GM20000 (cell line): ENCODE data around the gene ELMO2.

ENCODE experiments used
- DNase-seq: peaks from one replicate; pipeline ENCODE4 v3.0.0; 2012; ENCODE audit warnings: low spot score
- CTCF ChIP-seq: IDR thresholded peaks from 2 replicates; pipeline ENCODE4 v1.5.1; 2012; ENCODE audit warnings: mild to moderate bottlenecking, control low read depth; ENCODE audit errors: extremely low read depth, missing control alignments

The ELMO2 gene

GRCh38 chr20:46346770-46347169 lies 59.6 kb downstream of the ELMO2 start:
- TF ChIP-seq CTCF, result no peak
- no peak for DNase-seq

DNA sequence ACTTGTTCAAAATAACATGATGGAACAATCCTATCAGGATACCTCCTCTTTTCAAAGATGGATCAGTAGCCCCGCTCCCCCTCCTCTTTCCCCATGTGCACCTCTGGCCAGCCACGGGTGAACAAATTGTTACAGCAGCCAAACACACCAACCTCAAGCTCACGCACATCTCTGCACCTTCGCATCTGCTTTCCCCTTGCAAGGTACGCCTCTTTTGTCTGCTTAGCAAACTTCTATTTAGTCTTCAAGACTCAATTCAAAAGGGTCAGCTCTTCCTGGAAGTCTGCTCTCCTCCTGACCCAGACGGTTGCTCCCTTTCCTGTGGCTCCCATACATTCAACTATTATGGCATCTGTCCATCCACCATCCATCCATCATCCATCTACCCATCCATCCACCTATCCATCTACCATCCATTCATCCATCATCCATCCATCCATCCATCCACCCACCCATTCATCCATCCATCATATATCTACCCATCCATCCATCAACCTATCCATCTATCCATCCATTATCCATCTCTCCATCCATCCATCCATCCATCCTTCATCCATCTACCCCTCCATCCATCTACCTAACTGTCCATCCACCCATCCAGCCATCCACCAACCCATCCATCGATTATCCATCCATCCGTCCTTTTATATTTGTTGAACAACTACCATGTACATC lies 61.8 kb downstream of the ELMO2 start:
- TF ChIP-seq CTCF, result no peak
- DNase-seq, result no peak

DNA sequence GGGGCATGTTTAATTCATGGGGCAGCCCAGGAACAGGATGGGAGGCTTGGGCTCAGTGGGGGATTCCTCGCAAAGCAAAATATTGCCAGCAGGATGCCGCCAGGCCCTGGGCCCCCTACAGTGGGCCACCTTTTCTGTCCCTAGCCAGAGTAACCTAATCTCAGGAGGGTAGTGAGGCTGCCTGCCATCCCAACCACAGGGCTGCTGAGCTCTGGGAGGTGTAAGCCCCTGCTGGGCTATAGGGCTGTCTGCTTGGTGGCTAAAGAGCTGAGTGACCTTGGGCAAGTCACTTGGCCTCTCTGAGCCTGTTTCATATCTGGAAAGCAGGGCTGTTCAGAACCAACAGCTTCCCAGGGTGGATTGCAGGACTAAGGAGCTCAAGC lies 62.4 kb downstream of the ELMO2 start:
- TF ChIP-seq CTCF, result no peak
- no peak for DNase-seq

- no peak for TF ChIP-seq CTCF
- no peak for DNase-seq
Measured at GRCh38 chr20:46343348-46343974, 63.0 kb downstream of the ELMO2 start.

GRCh38 chr20:46342451-46343347 lies 63.7 kb downstream of the ELMO2 start:
- DNase-seq, result no peak
- no peak for TF ChIP-seq CTCF

- TF ChIP-seq CTCF, result no peak
- no peak for DNase-seq
Measured at GRCh38 chr20:46342010-46342378, 64.4 kb downstream of the ELMO2 start.
